ENCODE data around the gene CDC26.
"Not testable (repeated sequence)": the region's sequence is repeated elsewhere in the genome, so short reads cannot be mapped to it uniquely, and the experiment has no call there.

CDC26 gene

DNA sequence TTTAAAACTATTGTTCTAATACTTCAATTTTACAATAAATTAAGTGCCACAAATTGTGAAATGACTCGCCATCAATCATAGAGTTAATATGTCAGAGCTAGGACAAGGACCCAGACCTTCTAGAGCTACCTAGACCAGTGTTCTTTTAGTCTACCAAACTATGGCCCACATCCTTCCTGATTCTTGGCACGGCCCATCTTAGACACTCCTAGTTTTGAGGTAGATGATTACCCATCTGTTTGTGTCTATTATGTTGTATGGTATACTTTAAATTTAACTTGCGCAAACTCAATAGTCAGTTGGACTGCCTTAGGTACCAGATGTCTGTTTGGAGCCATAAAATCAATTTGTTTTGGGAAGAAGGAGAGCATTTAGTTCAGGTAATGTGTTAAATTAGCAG is 17.5 kb downstream of the CDC26 start:
- peaks cover 23% of the 10 kb centered on the region for H3K36me3 ChIP-seq (ENCODE audit: insufficient read depth, low read length)
- H3K4me2 ChIP-seq (ENCODE audit: low read length): no peak overlapping the region
- H3K9me3 ChIP-seq (replicated peaks; ENCODE audit: low read length): no peaks in the 10 kb centered on the region
- no peaks in the 10 kb centered on the region for H3K4me1 ChIP-seq (ENCODE audit: control insufficient read depth, insufficient read depth, low read length)
- no peaks in the 10 kb centered on the region for H3K27me3 ChIP-seq (ENCODE audit: control insufficient read depth, insufficient read depth, low read length)
- no peak overlapping the region for H3K9ac ChIP-seq (ENCODE audit: low read depth, low read length)
- no peak overlapping the region for H3K4me3 ChIP-seq (ENCODE audit: low read length)

GRCh38 chr9:113255438-113255837 is 19.9 kb downstream of the CDC26 start:
- H3K9me3 ChIP-seq (replicated peaks; ENCODE audit: low read length): no peaks in the 10 kb centered on the region
- H3K27me3 ChIP-seq (ENCODE audit: control insufficient read depth, insufficient read depth, low read length): no peaks in the 10 kb centered on the region
- H3K4me3 ChIP-seq (ENCODE audit: low read length): no peak overlapping the region
- peaks cover 22% of the 10 kb centered on the region for H3K36me3 ChIP-seq (ENCODE audit: insufficient read depth, low read length)
- H3K9ac ChIP-seq (ENCODE audit: low read depth, low read length): no peak overlapping the region
- H3K4me2 ChIP-seq (ENCODE audit: low read length): no peak overlapping the region
- H3K4me1 ChIP-seq (ENCODE audit: control insufficient read depth, insufficient read depth, low read length): no peaks in the 10 kb centered on the region

DNA sequence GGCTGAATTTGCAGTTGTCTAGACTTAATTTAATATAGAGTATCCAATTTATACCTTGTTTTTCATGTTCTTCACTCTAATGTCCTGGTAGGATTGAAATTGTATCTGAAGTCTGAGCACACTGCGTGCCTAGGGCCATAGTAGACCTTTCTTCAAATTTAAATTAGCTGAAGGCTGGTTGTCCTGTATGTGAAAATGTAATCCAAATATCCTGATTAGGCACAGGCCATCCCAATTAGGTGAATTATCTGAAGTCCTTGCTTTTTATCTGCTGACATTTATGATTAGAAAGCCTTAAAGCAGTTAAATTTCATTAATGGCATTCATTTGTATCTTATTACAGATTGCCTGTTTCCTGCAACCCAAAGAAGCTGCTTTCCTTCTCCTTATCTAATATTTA is 20.4 kb downstream of the CDC26 start:
- Histone ChIP-seq H3K4me1 (ENCODE audit: control insufficient read depth, insufficient read depth, low read length) (no peaks in the 10 kb centered on the region), H3K4me2 (ENCODE audit: low read length) (no peak overlapping the region), H3K9me3 (replicated peaks; ENCODE audit: low read length) (no peaks in the 10 kb centered on the region), H3K4me3 (ENCODE audit: low read length) (no peak overlapping the region), H3K9ac (ENCODE audit: low read depth, low read length) (no peak overlapping the region), H3K36me3 (ENCODE audit: insufficient read depth, low read length) (peaks cover 18% of the 10 kb centered on the region), H3K27me3 (ENCODE audit: control insufficient read depth, insufficient read depth, low read length) (no peaks in the 10 kb centered on the region)

- Histone ChIP-seq H3K4me1 (ENCODE audit: control insufficient read depth, insufficient read depth, low read length) (no peaks in the 10 kb centered on the region), H3K9me3 (replicated peaks; ENCODE audit: low read length) (no peaks in the 10 kb centered on the region), H3K4me2 (ENCODE audit: low read length) (no peak overlapping the region), H3K27me3 (ENCODE audit: control insufficient read depth, insufficient read depth, low read length) (no peaks in the 10 kb centered on the region), H3K9ac (ENCODE audit: low read depth, low read length) (no peak overlapping the region), H3K4me3 (ENCODE audit: low read length) (no peak overlapping the region), H3K36me3 (ENCODE audit: insufficient read depth, low read length) (no peaks in the 10 kb centered on the region)
Observed at GRCh38 chr9:113250807-113251206, 24.6 kb downstream of the CDC26 start.

GRCh38 chr9:113249661-113250060 is 25.7 kb downstream of the CDC26 start:
- H3K4me3 ChIP-seq (ENCODE audit: low read length); H3K9ac ChIP-seq (ENCODE audit: low read depth, low read length); H3K9me3 ChIP-seq (replicated peaks; ENCODE audit: low read length); H3K36me3 ChIP-seq (ENCODE audit: insufficient read depth, low read length); H3K4me2 ChIP-seq (ENCODE audit: low read length); H3K27me3 ChIP-seq (ENCODE audit: control insufficient read depth, insufficient read depth, low read length); H3K4me1 ChIP-seq (ENCODE audit: control insufficient read depth, insufficient read depth, low read length): not testable (repeated sequence)

DNA sequence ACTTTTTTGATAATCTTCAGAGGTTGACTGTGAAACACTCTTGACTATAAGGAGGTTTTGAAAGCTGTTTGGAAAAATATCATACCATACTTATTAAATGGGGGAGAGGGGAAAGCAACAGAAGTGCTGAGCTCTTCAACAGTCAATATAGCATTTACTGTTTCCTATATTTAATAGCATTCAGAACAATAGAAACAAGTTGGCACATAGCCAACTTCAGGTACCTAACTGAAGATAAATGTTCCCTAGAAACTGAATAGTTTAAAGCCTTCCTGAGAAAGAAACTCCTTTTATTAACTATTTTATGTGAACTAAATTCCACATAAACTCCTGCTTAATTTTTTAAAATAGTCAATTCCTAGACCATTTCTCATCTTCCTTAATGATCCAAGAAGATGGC is 27.7 kb downstream of the CDC26 start:
- Histone ChIP-seq H3K4me2 (ENCODE audit: low read length) (no peak overlapping the region), H3K4me1 (ENCODE audit: control insufficient read depth, insufficient read depth, low read length) (no peaks in the 10 kb centered on the region), H3K36me3 (ENCODE audit: insufficient read depth, low read length) (no peaks in the 10 kb centered on the region), H3K9me3 (replicated peaks; ENCODE audit: low read length) (no peaks in the 10 kb centered on the region), H3K4me3 (ENCODE audit: low read length) (no peak overlapping the region), H3K27me3 (ENCODE audit: control insufficient read depth, insufficient read depth, low read length) (no peaks in the 10 kb centered on the region), H3K9ac (ENCODE audit: low read depth, low read length) (no peak overlapping the region)

DNA sequence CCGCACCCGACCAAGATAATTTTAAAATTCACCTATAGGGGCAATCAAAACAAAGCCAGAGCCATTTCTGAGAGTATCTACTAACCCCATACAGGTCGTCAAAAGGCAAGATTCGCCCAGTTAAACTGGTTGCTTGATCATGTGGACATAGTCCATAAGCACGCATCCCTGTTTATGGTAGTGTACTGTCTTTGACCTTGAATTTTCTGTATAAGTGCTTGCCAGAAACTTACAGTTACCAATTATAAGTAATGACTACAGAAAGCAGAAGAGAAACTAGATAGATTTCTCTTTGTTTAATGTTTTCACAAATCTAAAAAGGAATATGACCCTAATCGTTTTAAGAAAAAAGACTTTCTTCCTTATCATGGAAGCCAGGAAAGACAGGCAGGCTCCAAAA is 28.4 kb downstream of the CDC26 start:
- no peaks in the 10 kb centered on the region for H3K4me1 ChIP-seq (ENCODE audit: control insufficient read depth, insufficient read depth, low read length)
- no peak overlapping the region for H3K4me2 ChIP-seq (ENCODE audit: low read length)
- H3K9me3 ChIP-seq (replicated peaks; ENCODE audit: low read length): no peaks in the 10 kb centered on the region
- no peaks in the 10 kb centered on the region for H3K36me3 ChIP-seq (ENCODE audit: insufficient read depth, low read length)
- no peak overlapping the region for H3K4me3 ChIP-seq (ENCODE audit: low read length)
- no peaks in the 10 kb centered on the region for H3K27me3 ChIP-seq (ENCODE audit: control insufficient read depth, insufficient read depth, low read length)
- no peak overlapping the region for H3K9ac ChIP-seq (ENCODE audit: low read depth, low read length)

GRCh38 chr9:113245894-113246293 is 29.5 kb downstream of the CDC26 start:
- H3K36me3 ChIP-seq (ENCODE audit: insufficient read depth, low read length): no peaks in the 10 kb centered on the region
- no peak overlapping the region for H3K4me3 ChIP-seq (ENCODE audit: low read length)
- H3K27me3 ChIP-seq (ENCODE audit: control insufficient read depth, insufficient read depth, low read length): no peaks in the 10 kb centered on the region

GRCh38 chr9:113244556-113244955 is 30.8 kb downstream of the CDC26 start:
- no peak overlapping the region for H3K9ac ChIP-seq (ENCODE audit: low read depth, low read length)
- H3K36me3 ChIP-seq (ENCODE audit: insufficient read depth, low read length): no peaks in the 10 kb centered on the region
- H3K27me3 ChIP-seq (ENCODE audit: control insufficient read depth, insufficient read depth, low read length): no peaks in the 10 kb centered on the region
- H3K4me1 ChIP-seq (ENCODE audit: control insufficient read depth, insufficient read depth, low read length): no peaks in the 10 kb centered on the region
- no peak overlapping the region for H3K4me3 ChIP-seq (ENCODE audit: low read length)
- H3K4me2 ChIP-seq (ENCODE audit: low read length): no peak overlapping the region
- no peaks in the 10 kb centered on the region for H3K9me3 ChIP-seq (replicated peaks; ENCODE audit: low read length)

More at GRCh38 chr9:113245894-113246293, 29.5 kb downstream of the CDC26 start:
- Histone ChIP-seq H3K4me1 (ENCODE audit: control insufficient read depth, insufficient read depth, low read length) (no peaks in the 10 kb centered on the region), H3K4me2 (ENCODE audit: low read length) (no peak overlapping the region), H3K9ac (ENCODE audit: low read depth, low read length) (no peak overlapping the region), H3K9me3 (replicated peaks; ENCODE audit: low read length) (no peaks in the 10 kb centered on the region)

DNA sequence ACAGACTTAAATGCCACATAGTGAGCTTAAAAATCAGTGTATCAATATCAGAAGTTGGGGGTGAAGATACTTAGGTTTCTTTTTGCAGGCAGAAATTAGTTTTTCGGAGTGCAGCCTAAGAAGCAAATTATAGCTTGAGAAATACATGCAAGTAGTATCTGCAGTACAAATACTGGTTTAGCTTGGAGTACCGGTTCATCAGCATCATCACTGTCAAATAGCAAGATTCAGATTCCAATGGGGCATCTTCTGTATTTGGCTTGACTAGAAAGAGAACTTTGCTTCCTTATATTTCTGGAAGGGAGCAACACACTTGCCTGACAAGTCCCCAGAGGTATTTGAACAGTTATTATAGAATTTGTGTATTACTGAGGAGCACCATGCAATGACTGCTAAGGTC is 34.2 kb downstream of the CDC26 start:
- H3K4me1 ChIP-seq (ENCODE audit: control insufficient read depth, insufficient read depth, low read length): no peaks in the 10 kb centered on the region
- no peak overlapping the region for H3K4me2 ChIP-seq (ENCODE audit: low read length)
- no peaks in the 10 kb centered on the region for H3K27me3 ChIP-seq (ENCODE audit: control insufficient read depth, insufficient read depth, low read length)
- H3K9me3 ChIP-seq (replicated peaks; ENCODE audit: low read length): no peaks in the 10 kb centered on the region
- no peaks in the 10 kb centered on the region for H3K36me3 ChIP-seq (ENCODE audit: insufficient read depth, low read length)
- no peak overlapping the region for H3K9ac ChIP-seq (ENCODE audit: low read depth, low read length)
- H3K4me3 ChIP-seq (ENCODE audit: low read length): no peak overlapping the region

DNA sequence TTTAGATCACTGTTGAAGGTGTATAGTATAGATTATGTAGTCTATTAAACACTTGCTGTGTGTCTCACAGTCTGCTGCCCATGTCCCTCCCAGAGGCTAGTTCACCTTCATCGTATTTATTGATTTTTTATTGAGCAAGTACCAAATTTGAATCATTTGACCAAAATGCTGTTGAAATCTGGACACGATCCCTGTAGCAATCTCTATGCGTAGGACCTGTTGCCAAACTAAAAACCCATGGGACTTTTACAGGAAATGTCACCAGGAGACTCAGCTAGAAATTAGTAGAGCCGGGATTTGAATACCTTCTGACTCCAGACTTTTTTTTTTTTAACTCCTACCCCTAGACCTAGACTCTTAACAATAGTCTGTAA is 36.5 kb downstream of the CDC26 start:
- H3K4me1 ChIP-seq (ENCODE audit: control insufficient read depth, insufficient read depth, low read length): no peaks in the 10 kb centered on the region
- H3K9ac ChIP-seq (ENCODE audit: low read depth, low read length): no peak overlapping the region
- H3K4me2 ChIP-seq (ENCODE audit: low read length): no peak overlapping the region
- H3K4me3 ChIP-seq (ENCODE audit: low read length): no peak overlapping the region
- H3K36me3 ChIP-seq (ENCODE audit: insufficient read depth, low read length): no peaks in the 10 kb centered on the region
- H3K9me3 ChIP-seq (replicated peaks; ENCODE audit: low read length): no peaks in the 10 kb centered on the region
- H3K27me3 ChIP-seq (ENCODE audit: control insufficient read depth, insufficient read depth, low read length): no peaks in the 10 kb centered on the region

DNA sequence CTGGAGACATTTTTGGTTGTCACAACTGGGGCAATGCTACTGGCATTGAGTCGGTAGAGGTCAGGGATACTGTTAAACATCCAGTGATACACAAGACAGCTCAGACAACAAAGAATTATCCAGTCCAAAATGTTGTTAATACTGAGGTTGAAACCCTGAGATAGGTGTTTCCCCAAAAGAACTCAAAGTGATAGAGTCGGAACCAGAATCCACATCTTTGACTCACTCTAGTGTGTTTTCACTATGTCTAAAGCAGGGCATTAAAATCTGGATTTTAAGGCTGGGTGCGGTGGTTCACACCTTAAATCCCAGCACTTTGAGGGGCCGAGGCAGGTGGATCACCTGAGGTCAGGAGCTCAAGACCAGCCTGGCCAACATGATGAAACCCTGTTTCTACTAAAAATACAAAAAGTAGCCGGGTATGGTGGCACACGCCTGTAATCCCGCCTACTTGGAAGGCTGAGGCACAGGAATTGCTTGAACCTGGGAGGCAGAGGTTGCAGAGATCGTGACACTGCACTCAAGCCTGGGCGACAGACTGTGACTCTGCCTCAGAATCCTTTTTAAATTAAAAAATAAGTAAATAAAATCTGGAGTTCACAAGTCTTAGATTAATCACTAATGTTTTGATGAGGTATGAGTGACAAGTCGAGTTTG is 37.0 kb downstream of the CDC26 start:
- no peak overlapping the region for H3K4me3 ChIP-seq (ENCODE audit: low read length)
- H3K4me2 ChIP-seq (ENCODE audit: low read length): no peak overlapping the region
- H3K27me3 ChIP-seq (ENCODE audit: control insufficient read depth, insufficient read depth, low read length): no peaks in the 10 kb centered on the region
- no peaks in the 10 kb centered on the region for H3K9me3 ChIP-seq (replicated peaks; ENCODE audit: low read length)
- H3K36me3 ChIP-seq (ENCODE audit: insufficient read depth, low read length): no peaks in the 10 kb centered on the region
- no peaks in the 10 kb centered on the region for H3K4me1 ChIP-seq (ENCODE audit: control insufficient read depth, insufficient read depth, low read length)
- H3K9ac ChIP-seq (ENCODE audit: low read depth, low read length): no peak overlapping the region

Measured in skeletal muscle satellite cell (primary cell).